Psoas muscle (tissue), 8 donors: ENCODE data around the gene MAGI1. TPM values are rescaled to one million over a fixed set of nuclear protein-coding genes. Genes with fewer than 3 reads are reported as not detected.
A peak's percentile ranks its signal among the peaks of the same experiment; 100 is the strongest.

ENCODE experiments used
- ATAC-seq, 4 donors: fragments of 200-7000 bp; cut with Tn5 transposase; one replicate each; pipeline ENCODE4 v1.9.1; 2020; ENCODE audit warnings: moderate library complexity in 3 of 4, mild to moderate bottlenecking in 2 of 4
- DNase-seq, 2 donors: peaks; one replicate each; pipeline ENCODE4 v3.0.0-alpha.2; 2020
- H3K27ac ChIP-seq: fragments of 200-600 bp; one replicate; pipeline ENCODE4 v1.8.0; 2022
- H3K27me3 ChIP-seq, 3 donors: fragments of 200-600 bp in 1 of 3; one replicate each; pipeline versions ENCODE4 v1.6.1 to v1.8.0; 2013 to 2022; ENCODE audit warnings: low read length in 2 of 3, mild to moderate bottlenecking in 2 of 3, moderate library complexity in 1 of 3; ENCODE audit not compliant: insufficient read depth in 3 of 3
- H3K36me3 ChIP-seq, 2 donors: fragments of 200-600 bp in 1 of 2; one replicate each; pipeline versions ENCODE4 v1.6.1 to v1.8.0; 2013 to 2022; ENCODE audit warnings: low read depth in 1 of 2, mild to moderate bottlenecking in 1 of 2, moderate library complexity in 1 of 2; ENCODE audit not compliant: insufficient read depth in 1 of 2
- H3K4me1 ChIP-seq: fragments of 200-600 bp; one replicate; pipeline ENCODE4 v1.8.0; 2022
- H3K4me3 ChIP-seq: fragments of 200-600 bp; one replicate; pipeline ENCODE4 v1.8.0; 2022; ENCODE audit warnings: mild to moderate bottlenecking
- H3K9me3 ChIP-seq: fragments of 200-600 bp; one replicate; pipeline ENCODE4 v1.8.0; 2022
- WGBS, 3 donors: extraction: QIAGEN DNeasy Blood & Tissue Kit; methylation state at CpG; one replicate each; pipeline versions ENCODE4 v1.1.6 to v1.1.7; 2013; 5-methylcytosine and 5-hydroxymethylcytosine counted together
- intact Hi-C, 2 donors: fragments of 100-400 bp; cut with DNase I; formaldehyde crosslinking; loops; one replicate each; pipeline versions ENCODE4 v1.11.0 to v1.14.2; 2022
- polyA plus RNA-seq, 3 donors: library from polyadenylated mRNA; stranded (reverse); fragments of 200-250 nt; gene quantifications; one replicate each; pipeline ENCODE4 v1.2.3, GENCODE V29; 2013
- total RNA-seq, 4 donors: library from RNA; stranded (reverse); fragmentation: NEBNext Ultra II Directional in 2 of 4; extraction: Animal tissue kit (Norgen Biotek cat#: 25700) in 2 of 4; gene quantifications; one replicate each; pipeline versions ENCODE4 v1.2.1 to v1.2.4, GENCODE V29; 2021 to 2023
- TF ChIP-seq, protein P1 (sequence below): fragments of 200-600 bp; IDR thresholded peaks from one replicate; pipeline ENCODE4 v1.8.0; 2022; ENCODE audit warnings: antibody characterized with exemption
- donor health status: healthy with polysubstance abuse.
- donor health status: DM: no; HTN: no; CAD: no; lungs with moderate emphysema.
- donor health status: Bipolar disorder and iron deficiency.
- donor health status: healthy.
- donor health status: DM: yes; HTN: yes; CAD: no.
- donor health status: DM: no; HTN: no; CAD: no.
- donor health status: DM: no; HTN: no; CAD: no.
- donor health status: DM: yes; HTN: yes; CAD: no.

The MAGI1 gene
- total and polyA plus RNA-seq, 7 donors = 4.5 to 8.1 (median 6.3) TPM

DNA sequence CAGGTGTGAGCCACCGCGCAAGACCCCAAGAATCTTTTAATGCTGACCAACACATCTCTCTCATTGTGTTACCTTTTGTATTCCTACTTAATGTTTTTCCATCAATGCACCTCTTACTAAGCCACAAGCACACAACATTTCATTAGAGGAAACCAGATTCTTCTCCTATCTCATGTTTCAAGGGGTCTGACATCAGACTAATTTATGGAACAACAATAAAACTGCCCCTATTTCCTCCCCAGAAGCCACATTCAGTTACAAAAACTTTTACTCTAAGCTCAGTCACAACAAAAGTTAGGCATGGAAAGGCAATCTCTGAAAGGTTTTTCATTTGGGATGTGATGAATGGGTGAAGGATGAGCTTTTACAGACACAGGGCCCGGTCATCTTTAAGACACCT, 251.8 kb downstream of the MAGI1 start:
- TF ChIP-seq, protein P1, sequence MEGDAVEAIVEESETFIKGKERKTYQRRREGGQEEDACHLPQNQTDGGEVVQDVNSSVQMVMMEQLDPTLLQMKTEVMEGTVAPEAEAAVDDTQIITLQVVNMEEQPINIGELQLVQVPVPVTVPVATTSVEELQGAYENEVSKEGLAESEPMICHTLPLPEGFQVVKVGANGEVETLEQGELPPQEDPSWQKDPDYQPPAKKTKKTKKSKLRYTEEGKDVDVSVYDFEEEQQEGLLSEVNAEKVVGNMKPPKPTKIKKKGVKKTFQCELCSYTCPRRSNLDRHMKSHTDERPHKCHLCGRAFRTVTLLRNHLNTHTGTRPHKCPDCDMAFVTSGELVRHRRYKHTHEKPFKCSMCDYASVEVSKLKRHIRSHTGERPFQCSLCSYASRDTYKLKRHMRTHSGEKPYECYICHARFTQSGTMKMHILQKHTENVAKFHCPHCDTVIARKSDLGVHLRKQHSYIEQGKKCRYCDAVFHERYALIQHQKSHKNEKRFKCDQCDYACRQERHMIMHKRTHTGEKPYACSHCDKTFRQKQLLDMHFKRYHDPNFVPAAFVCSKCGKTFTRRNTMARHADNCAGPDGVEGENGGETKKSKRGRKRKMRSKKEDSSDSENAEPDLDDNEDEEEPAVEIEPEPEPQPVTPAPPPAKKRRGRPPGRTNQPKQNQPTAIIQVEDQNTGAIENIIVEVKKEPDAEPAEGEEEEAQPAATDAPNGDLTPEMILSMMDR = no peak
- intact Hi-C loops = loop anchor here (2.0 to 10.0 kb wide), 6 partner anchors 118 to 410 kb away; partner anchors contain the start of gene MAGI1 (in 1 of the 2)
- no peak for DNase-seq
- Histone ChIP-seq H3K4me3 (no peak overlapping the region), H3K4me1 (no peaks in the 10 kb centered on the region), H3K9me3 (no peaks in the 10 kb centered on the region), H3K27me3 (no peaks in the 10 kb centered on the region), H3K27ac (no peak overlapping the region), H3K36me3 (no peaks in the 10 kb centered on the region)
- ATAC-seq = no peak
- 84 to 93% (median 88%) methylated on average over 3 of the region's 3 CpGs for WGBS, 3 donors

DNA sequence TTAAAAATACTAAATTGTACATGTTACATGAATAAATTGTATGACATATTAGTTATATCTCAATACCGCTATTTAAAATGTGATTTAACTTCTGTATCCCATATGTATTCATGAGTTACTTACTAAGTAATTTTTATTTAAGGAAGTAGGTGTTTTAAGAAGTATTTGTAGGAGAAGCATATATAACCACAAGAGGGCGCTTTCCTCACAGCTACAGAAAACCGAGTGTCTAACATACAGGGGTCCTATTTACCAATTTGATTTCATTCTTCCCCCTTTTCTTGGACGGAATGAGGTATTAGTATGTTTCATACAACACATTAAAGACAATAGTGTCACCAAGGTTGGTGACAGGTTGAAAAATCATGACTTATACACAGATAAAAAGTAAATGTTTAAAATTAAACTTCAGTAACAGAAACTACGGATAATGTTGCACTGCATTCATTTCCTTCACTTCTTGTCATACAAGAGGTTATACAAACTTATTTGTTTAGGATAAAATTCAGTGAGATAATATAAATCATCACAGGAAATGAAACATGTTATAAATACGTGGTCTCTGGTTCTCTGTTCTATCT, 253.6 kb downstream of the MAGI1 start:
- ATAC-seq (peak in 2 of 4 donors; percentile 41 to 61), DNase-seq (no peak)
- H3K4me1 ChIP-seq = no peaks in the 10 kb centered on the region
- H3K27me3 ChIP-seq = no peaks in the 10 kb centered on the region
- 32 to 35% (median 32%) methylated on average over 6 of the region's 6 CpGs for WGBS, 3 donors
- no peak overlapping the region for H3K27ac ChIP-seq
- H3K4me3 ChIP-seq = no peak overlapping the region
- TF ChIP-seq, protein P1 = peak; percentile 77
- intact Hi-C loops = loop anchor here (2.0 to 10.0 kb wide), 6 partner anchors 120 to 412 kb away; partner anchors contain the start of gene MAGI1 (in 1 of the 2)
- H3K9me3 ChIP-seq = no peaks in the 10 kb centered on the region
- H3K36me3 ChIP-seq = no peaks in the 10 kb centered on the region

DNA sequence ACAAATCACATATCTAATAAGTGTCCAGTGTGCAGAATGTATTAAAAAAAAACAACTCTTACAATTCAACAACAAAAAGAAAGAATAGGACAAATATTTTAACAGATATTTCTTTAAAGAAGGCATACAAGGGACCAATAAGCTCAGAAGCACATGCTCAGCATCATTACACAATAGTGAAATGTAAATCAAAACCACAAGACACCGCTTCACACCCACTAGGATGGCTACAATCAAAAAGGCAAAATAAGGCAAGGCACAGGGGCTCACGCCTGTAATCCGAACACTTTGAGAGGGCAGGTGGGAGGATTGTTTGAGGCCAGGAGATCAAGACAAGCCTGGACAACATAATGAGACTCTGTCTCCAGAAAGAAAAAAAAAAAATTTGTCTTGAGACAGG, 255.6 kb downstream of the MAGI1 start:
- no peak for DNase-seq
- WGBS, 3 donors = 93 to 94% (median 94%) methylated on average over 3 of the region's 3 CpGs
- no peak overlapping the region for H3K27ac ChIP-seq
- no peak overlapping the region for H3K4me3 ChIP-seq
- H3K27me3 ChIP-seq = no peaks in the 10 kb centered on the region
- H3K9me3 ChIP-seq = no peaks in the 10 kb centered on the region
- ATAC-seq = no peak
- intact Hi-C loops = loop anchor here (5.0 to 10.0 kb wide), 4 partner anchors 122 to 414 kb away; no protein-coding TSS in a partner anchor
- TF ChIP-seq, protein P1 = no peak
- no peaks in the 10 kb centered on the region for H3K36me3 ChIP-seq
- H3K4me1 ChIP-seq = no peaks in the 10 kb centered on the region

DNA sequence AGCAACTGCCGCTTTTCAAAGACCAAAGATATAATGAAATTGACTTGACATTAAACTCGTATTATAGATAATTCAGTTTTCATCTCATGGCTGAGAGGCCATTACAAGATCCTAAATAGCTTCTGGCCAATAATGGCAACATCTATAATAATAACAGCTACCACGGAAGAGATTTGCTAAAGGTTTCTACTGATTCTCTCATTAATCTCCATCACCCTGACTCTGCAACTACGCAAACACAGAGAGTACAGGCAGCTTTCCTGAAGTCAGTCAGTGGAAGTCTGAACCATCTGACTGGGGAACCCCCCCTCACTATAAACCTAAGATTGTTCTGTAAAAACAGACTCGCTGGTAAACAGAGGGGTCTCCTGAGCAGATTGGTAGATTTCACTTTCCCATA, 257.1 kb downstream of the MAGI1 start:
- Histone ChIP-seq H3K27me3 (no peaks in the 10 kb centered on the region), H3K36me3 (no peaks in the 10 kb centered on the region), H3K9me3 (no peaks in the 10 kb centered on the region), H3K4me1 (no peaks in the 10 kb centered on the region), H3K27ac (no peak overlapping the region), H3K4me3 (no peak overlapping the region)
- DNase-seq = no peak
- no peak for ATAC-seq
- intact Hi-C loops = loop anchor here (5.0 to 10.0 kb wide), 4 partner anchors 123 to 416 kb away; no protein-coding TSS in a partner anchor
- TF ChIP-seq, protein P1 = no peak
- WGBS, 3 donors = 95 to 99% (median 95%) methylated on average over 5 of the region's 5 CpGs

DNA sequence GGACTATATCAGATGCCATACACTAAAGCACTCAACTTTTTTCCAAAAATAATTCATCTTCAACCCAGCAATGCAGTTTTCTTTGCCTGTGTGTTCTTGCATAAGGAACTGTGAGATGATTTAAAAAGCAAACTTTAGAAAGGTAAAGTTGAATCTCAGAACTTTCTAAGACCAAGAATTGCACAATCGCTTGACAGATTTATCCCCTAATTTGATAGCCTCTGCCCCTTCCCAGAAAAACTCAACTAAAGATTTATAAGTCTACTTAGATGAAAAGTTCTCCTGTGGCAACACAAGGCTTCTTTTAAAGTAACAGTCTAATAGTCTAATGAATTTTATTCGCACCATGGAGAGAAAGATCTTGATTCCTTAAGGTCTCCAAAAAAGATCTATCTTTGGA, 259.3 kb downstream of the MAGI1 start:
- no peaks in the 10 kb centered on the region for H3K4me1 ChIP-seq
- TF ChIP-seq, protein P1 = no peak
- ATAC-seq (peak in 1 of 4 donors; percentile 44), DNase-seq (no peak)
- H3K27ac ChIP-seq = no peak overlapping the region
- intact Hi-C loops = no loop called here
- H3K27me3 ChIP-seq = no peaks in the 10 kb centered on the region
- WGBS, 3 donors = 60 to 86% (median 73%) methylated on average over 2 of the region's 2 CpGs
- H3K4me3 ChIP-seq = no peak overlapping the region
- no peaks in the 10 kb centered on the region for H3K9me3 ChIP-seq
- H3K36me3 ChIP-seq = no peaks in the 10 kb centered on the region
